ENCODE results near the gene ABCA1. TPM values are rescaled to one million over a fixed set of nuclear protein-coding genes. Genes with fewer than 3 reads are reported as not detected.
"Not testable (repeated sequence)": the region's sequence is repeated elsewhere in the genome, so short reads cannot be mapped to it uniquely, and the experiment has no call there.

Gene ABCA1
- total RNA-seq, 1 donor from 2014 or later = 36.5 TPM

DNA sequence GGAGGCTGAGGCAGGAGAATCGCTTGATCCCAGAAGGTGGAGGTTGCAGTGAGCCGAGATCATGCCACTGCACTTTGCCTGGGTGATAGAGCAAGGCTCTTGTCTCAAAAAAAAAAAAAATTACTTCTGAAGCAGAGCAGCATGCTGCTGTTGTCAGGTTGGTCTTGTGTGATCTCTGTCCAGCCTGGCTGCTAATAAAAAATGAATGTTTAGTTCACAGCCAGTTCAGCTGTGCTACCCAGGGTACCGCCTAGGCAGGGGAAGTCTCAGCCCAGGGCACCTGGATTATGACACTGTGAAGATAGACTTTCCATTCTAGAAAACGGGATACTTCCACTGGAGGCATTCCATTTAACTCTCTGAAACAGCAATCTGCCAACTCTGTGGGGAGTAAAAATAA is 23.5 kb upstream of the ABCA1 start:
- DNase-seq (ENCODE audit: extremely low read depth, low read depth, low spot score) = no peak

DNA sequence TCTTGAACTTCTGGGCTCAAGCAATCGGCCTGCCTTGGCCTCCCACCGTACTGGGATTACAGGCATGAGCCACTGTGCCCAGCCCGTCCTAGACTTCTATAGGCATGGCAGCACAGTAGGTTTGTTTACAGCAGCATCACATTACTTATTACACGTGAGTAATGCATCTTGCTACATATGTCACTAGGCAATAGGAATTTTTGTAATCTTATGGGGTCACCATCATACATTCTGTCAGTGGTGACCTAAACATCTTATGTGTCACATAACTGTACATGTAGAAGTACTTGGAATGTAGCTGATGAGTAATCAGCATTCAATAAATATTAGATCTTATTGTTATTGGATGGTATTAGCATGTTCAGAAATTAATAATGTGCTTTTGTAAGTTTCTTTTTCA is 22.9 kb upstream of the ABCA1 start:
- no peak for DNase-seq (ENCODE audit: extremely low read depth, low read depth, low spot score)

DNA sequence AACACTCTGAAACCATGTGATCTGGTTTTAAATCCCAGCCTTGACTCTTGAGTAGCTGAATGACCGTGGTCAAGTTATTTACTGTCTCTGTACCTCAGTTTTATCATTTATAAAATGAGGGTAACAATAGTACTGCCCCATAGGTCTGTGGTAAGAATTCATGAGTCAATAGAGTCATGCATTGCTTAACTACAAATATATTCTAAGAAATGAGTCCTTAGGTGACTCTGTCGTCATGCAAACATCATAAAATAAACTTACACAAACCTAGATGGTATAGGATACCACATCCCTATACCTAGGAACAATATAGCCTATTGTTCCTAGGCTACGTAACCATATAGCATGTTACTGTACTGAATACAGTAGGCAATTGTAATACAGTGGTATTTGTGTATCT is 20.3 kb upstream of the ABCA1 start:
- DNase-seq (ENCODE audit: extremely low read depth, low read depth, low spot score) = no peak

DNA sequence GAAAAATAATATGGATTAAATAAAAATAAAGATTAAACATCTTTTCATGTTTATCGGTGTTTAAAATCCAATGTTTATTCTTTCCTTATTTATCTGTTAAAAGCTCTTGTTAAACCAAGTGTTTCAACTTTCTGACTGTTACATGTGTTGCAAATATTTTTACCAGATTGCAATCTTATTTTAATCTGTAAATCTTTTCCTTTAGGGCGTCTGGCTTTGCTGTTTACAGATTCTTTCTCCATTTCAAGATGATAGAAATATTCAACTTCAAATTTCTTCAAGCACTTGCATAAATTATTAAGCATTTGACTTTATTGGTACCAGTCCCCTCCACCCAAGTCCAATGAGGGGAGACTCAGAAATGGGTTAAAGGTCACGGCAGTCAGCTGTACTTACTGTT is 16.9 kb upstream of the ABCA1 start:
- no peak for DNase-seq (ENCODE audit: extremely low read depth, low read depth, low spot score)

DNA sequence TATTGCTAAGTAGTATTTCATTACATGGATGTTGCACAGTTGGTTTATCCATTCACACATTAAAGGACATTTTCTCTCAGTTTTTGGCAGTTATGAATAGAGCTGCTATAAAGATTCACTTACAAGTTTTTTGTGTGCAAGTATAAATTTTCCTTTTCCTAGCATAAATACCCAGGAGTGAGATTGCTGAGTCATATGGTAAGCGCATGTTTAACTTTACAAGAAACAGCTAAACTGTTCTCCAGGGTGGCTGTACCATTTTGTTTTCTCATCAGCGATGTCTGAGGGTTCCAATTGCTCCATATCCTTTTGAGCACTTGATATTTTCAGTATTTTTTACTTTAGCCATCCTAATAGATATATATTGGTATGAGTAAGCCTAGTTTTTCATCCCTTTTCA is 16.4 kb upstream of the ABCA1 start:
- no peak for DNase-seq (ENCODE audit: extremely low read depth, low read depth, low spot score)

DNA sequence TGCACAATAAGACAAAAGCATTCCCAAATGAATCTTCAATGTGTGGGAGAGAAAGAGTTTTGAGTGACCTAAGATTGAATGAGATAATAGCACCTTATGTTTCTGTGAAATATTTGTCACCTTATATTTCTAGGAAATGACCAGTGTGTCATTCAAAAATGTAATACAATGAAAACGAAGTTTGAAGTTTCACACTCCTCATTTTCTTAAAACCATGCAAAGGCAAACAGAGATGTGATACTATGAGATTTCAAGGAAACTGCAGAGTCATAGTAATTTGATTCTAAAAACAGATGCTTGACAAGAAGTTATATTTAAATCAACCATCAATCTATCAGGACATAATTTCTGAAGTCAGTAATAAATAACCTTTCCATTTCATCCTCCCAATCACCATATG is 13.6 kb upstream of the ABCA1 start:
- DNase-seq (ENCODE audit: extremely low read depth, low read depth, low spot score) = no peak

DNA sequence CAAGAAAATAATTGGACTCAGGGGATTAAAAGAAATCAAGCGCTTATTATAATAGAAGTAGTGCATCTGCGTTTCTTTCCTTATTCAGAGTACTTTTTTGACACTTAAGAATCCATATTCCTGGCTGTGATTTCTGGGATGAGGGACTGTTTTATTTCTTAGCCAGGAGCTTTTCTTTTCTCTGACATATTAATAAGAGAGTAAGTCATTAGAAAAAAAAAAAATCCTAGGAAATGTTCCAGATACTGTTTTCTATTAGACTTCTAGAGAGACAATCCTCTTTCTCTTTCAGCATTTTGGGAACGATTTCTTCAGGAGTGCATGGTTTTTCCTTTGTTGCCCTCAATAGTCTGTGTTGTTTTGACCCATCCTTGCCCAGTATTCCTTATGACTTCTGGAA is 8.3 kb upstream of the ABCA1 start:
- no peak for DNase-seq (ENCODE audit: extremely low read depth, low read depth, low spot score)

DNA sequence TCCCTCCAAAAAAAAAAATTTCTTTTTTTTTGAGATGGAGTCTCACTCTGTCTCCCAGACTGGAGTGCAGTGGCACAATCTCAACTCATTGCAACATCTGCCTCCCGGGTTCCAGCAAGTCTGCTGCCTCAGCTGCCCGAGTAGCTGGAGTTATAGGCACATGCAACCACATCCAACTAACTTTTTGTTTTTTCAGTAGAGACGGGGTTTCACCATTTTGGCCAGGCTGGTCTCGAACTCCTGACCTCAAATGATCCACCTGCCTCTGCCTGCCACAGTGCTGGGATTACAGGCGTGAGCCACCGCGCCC is 7.5 kb upstream of the ABCA1 start:
- not testable (repeated sequence) for DNase-seq (ENCODE audit: extremely low read depth, low read depth, low spot score)

DNA sequence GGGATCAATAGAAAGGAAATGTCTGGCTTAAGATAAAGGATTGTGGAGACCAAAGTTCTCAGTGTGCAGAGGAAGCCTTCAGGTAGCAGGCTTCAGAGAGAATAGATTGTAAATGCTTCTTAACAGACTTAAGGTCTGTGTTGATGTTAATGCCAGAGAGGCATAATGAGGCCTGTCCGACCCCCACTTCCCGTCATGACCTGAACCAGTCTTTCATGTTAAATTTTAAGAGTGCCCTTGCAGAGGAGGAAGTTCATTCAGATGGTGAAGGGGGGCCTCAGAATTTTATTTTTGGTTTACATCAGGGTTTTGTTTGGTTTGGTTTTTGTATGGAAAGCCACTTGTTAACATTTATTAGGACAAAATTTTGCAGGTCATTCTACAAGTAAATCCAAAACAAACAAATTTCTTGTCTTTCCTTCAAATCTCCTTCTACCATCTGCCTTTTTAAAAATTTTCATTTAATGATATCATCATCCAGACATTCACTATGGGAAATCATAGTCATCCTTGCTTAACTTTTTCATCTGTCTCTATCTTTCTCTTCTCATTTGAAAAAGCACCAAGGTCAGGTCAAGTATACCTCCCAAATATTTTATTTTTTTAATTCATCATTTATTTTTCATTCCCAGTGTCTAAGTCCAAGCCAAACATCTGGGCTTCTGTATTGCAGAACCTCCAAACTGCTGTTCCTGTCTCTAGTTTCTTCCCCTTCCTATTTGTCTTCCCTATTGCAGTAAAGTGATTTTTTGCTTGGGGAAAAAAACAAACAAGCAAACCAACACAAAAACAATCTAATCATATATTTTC is 6.9 kb upstream of the ABCA1 start:
- DNase-seq (ENCODE audit: extremely low read depth, low read depth, low spot score) = no peak

DNA sequence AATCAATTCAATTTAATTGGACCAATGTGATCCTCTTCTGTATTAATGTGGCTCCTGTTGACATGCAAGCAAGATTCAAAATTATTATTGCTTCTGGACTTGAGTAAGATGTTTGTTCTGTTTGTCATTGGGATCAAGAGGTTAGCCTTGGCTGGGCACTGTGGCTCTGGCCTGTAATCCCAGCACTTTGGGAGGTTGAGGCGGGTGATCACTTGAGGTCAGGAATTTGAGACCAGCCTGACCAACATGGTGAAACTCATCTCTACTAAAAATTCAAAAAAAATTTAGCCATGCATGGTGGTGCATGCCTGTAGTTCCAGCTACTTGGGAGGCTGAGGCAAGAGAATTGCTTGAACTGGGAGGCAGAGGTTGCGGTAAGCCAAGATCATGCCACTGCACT is 5.1 kb upstream of the ABCA1 start:
- DNase-seq (ENCODE audit: extremely low read depth, low read depth, low spot score) = not testable (repeated sequence)

DNA sequence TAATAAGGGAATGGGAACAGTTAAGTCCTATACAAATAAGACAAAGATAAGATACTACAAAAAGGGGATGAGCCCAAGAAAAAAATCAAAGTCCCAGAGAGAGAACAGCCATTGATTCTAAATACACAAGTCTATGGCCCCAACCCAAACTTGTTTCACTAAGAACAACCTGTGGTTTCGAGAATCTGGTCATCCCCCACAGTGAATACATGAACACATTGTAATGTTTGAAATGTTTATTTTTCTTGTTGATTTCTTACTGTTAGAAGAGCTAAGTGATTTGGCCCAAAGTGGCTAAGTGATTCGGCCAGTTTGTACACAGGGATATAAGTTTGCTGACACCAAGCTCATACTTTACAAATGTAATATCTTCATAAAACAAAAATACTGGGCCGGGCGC is 3.3 kb upstream of the ABCA1 start:
- DNase-seq (ENCODE audit: extremely low read depth, low read depth, low spot score) = no peak

DNA sequence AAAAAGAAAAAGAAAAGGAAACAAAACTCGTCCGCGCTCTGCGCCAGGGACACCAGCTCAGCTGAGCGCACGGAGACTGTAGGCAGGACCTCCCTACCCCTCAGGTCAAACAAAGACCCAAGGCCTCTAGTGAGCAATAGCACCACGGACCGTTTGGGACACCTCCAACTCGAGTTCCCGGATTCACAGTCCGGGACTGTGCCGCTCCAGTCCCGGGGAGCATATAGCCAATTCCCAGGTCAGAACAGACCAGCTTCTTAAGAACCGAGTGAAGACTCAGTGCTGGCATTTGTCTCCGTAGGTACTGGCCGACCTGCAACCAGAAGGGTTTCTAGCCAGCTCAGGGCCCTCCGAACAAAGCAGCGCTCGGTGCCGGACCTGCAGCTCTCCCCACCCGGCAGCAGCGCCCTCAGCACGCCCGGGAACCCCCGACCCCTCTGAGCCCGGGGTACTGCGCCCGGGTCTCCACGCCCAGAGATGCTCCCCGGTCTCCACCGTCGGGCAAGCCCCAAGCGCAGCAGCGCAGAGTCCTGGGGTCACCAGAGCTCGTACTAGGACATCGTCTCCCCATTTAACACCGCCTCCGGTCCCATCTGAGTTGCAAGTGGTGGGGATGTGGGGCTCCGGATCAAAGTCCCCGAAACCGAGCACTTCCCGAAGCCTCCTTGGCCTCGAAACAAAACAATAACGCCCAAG is 591 bp downstream of the ABCA1 start:
- no peak for DNase-seq (ENCODE audit: extremely low read depth, low read depth, low spot score)

DNA sequence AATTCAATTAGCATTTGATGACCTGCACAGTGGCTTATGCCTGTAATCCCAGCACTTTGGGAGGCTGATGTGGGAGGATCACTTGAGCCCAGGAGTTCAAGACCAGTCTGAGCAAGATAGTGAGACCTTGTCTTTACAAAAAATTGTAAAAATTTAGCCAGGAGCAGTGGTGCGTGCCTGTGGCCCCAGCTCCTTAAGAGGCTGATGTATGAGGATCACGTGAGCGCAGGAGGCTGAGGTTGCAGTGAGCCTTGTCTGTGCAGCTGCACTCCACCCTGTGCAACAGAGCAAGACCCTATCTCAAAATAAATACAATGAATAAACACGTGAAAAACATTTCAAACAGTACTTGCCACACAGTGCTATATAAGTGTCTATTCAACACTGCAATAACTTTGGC is 4.2 kb downstream of the ABCA1 start:
- DNase-seq (ENCODE audit: extremely low read depth, low read depth, low spot score) = no peak

DNA sequence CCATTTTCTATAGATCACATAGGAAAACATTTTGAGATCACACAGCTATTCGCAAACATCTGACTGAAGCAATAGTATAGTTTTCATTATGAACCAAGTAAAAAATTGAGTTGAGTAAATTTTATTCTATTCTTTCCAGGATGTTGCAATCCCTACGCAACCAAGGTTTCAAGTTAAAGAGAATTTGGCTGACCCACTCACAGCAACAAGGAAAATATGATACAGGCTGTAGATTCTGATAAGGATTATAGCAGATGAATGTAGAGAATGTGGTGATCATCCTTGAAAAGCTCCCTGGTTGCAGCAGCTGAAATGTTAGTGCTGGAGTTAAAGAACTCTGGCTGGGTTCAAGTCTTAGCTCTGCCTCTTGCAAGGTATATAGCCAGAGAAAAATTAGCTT is 4.7 kb downstream of the ABCA1 start:
- DNase-seq (ENCODE audit: extremely low read depth, low read depth, low spot score) = no peak

DNA sequence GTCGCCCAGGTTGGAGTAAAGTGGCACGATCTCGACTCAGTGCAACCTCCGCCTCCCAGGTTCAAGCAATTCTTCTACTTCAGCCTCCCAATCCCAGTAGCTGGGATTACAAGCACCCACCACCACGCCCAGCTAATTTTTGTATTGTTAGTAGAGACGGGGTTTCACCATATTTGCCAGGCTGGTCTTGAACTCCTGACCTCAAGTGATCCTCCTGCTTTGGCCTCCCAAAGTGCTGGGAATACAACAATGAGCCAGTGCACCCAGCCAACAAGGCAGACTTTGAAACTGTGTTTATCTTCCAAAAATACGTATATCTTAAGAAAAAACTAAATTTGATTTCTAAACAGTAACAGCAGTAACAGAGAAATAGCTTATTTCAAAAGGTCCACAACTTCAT is 5.2 kb downstream of the ABCA1 start:
- DNase-seq (ENCODE audit: extremely low read depth, low read depth, low spot score) = not testable (repeated sequence)

DNA sequence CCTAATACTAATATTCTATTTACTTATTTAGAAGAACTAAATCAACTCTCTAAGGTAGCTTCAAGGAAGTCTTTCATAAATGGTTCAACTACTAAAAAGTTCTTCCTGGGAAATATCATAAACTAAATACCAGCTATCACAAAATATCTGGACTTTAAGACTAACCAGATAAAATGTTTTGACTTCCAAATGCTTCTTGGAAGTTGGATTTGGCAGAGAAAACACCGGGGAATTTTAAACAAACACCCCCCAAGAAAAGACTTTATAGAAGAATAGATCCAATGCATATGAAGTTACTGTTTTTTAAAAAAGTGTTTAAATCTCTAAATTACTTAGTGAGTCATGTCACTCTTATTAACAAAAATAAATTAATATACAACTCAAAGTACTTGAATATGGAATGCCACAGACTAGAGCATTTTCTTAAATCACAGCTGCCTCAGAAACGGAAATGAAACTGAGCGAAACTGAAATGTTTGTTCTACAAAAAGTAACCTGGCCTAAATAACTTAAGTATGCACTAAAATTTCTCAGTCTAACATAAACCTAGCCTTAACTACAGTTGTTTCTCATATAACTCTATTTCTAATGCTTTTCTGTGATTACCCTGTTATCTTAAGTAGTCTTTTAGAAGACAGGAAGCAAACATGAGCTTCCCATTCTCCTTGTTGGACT is 6.8 kb downstream of the ABCA1 start:
- DNase-seq (ENCODE audit: extremely low read depth, low read depth, low spot score) = no peak

DNA sequence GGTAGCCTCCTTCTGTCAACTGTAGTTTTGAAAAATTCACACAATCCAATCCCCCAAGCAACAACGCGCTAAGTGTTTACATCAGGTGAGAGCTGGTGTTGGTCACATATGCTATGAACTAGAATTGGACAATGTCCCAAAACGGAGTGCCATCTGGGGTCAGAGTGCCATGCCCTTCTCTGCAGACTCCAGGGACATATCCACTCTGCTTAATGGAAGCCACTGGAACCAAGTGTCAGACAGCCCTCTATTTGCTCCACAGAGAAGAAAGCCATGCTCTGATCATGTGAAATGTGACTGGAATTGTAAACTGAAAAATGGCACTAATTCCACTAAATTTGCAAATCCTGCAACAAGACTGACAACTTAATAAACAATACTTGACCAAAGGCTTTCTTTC is 12.2 kb downstream of the ABCA1 start:
- DNase-seq (ENCODE audit: extremely low read depth, low read depth, low spot score) = no peak

DNA sequence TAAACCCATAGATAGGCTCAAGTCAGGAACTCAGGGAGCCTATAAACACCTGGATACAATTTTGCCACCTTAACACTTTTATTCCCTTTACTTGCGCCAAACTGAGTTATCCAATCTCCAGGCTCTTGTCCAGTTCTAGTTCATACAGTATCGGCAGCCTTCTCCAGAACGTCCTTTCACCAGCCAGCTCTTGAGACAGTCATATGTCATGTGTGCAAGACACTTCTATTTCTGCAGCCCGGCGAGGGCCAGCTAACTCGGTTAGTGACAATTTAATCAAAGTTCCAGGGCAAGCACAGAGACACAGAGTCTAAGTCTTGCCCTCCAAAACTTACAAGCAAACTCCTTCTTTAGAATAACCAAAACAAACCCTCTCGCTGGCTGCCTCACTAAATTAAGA is 12.9 kb downstream of the ABCA1 start:
- DNase-seq (ENCODE audit: extremely low read depth, low read depth, low spot score) = no peak

DNA sequence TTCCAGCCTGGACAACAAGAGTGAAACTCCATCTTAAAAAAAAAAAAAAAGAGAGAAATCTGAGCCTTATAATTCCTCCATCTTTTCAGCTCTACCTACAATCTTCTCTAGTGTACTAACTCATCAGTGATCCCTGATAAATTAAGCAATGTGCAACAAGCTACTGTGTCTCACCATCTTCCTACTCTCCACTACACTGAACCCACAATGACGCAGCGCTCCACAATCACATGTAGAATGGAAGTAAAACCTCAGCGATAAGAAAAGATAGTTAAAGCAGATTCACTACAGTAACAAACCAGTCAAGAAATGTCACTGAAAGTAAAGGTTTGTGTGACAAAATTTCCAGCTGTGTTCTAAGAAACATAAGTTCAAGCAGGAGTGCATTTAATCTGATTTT is 13.5 kb downstream of the ABCA1 start:
- DNase-seq (ENCODE audit: extremely low read depth, low read depth, low spot score) = no peak

DNA sequence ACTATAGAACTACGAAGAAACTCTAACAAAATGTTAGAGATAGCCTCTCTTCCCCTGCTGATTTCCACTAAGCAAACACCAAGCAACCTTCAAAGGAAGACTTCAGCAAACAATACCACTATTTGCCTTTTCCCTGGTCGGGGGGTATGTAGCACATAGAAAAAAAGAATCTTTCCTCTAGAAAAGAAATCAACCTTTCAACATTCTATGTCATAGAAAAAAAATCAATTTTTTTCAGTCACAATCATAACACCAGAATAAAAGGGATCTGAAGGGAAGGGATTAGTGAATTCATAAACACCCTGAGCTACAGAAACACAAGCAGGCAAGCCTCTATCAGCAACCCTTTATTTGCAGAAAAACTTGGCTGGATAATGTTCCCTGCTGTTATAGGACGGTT is 15.3 kb downstream of the ABCA1 start:
- no peak for DNase-seq (ENCODE audit: extremely low read depth, low read depth, low spot score)

DNA sequence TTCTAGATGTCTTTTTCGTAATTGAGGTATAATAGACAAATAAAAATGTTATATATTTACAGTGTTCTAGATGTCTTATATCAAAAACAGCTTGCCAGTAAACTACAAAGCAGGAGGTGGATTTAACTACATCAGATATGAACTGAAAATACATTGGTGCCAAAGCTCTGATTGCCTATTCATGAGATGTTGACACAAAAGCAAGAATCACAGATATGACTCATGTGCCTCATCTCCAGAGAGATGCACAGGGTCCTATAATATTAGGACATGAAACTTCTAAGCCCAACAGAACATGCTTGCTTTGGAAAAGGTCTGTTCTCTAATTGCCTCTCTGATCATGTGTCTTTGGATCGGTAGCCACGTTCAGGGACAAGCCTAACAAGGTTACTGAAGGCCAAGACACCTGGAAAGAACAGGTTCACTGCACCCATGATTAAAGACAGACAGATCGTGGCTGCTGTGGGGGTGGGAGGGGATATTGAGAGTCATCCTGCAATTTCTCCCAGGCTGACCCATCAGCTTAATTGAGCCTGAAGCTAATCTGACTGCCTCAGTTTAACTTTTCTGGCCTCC is 16.8 kb downstream of the ABCA1 start:
- DNase-seq (ENCODE audit: extremely low read depth, low read depth, low spot score) = no peak
